Astrocyte of the spinal cord (primary cell): Measurements from ENCODE around the gene TMEM97.
"Not testable (repeated sequence)": the region's sequence is repeated elsewhere in the genome, so short reads cannot be mapped to it uniquely, and the experiment has no call there.

Experiments
- DNase-seq: peaks from one replicate; pipeline ENCODE4 v3.0.0; 2011; ENCODE audit warnings: low read depth, low spot score
- H3K4me3 ChIP-seq: 2 replicates; pipeline ENCODE4 v1.5.1; 2011; ENCODE audit warnings: low read depth, mild to moderate bottlenecking, low read length, moderate library complexity
- CTCF ChIP-seq: IDR thresholded peaks from 2 replicates; pipeline ENCODE4 v1.5.1; 2012; ENCODE audit warnings: low read depth, mild to moderate bottlenecking, low read length, inconsistent platforms
- in situ Hi-C: cut with HindIII; loops from 2 replicates; pipeline ENCODE4 v1.10.0; 2017; ENCODE audit warnings: low sequenced_read_pairs

Gene TMEM97

GRCh38 chr17:28276011-28276410, 43.0 kb upstream of the TMEM97 start:
- no peak for TF ChIP-seq CTCF
- H3K4me3 ChIP-seq: no peak overlapping the region
- DNase-seq: no peak
- in situ Hi-C loops: no loop called here

GRCh38 chr17:28279411-28279810, 39.6 kb upstream of the TMEM97 start:
- in situ Hi-C loops: no loop called here
- no peak for TF ChIP-seq CTCF
- H3K4me3 ChIP-seq: no peak overlapping the region
- no peak for DNase-seq

GRCh38 chr17:28280826-28281225, 38.2 kb upstream of the TMEM97 start:
- H3K4me3 ChIP-seq: no peak overlapping the region
- in situ Hi-C loops: no loop called here
- TF ChIP-seq CTCF: no peak
- no peak for DNase-seq

- TF ChIP-seq CTCF: no peak
- no peak overlapping the region for H3K4me3 ChIP-seq
- peak; percentile 79 for DNase-seq
- in situ Hi-C loops: no loop called here
Measured at GRCh38 chr17:28282596-28282995, 36.4 kb upstream of the TMEM97 start.

DNA sequence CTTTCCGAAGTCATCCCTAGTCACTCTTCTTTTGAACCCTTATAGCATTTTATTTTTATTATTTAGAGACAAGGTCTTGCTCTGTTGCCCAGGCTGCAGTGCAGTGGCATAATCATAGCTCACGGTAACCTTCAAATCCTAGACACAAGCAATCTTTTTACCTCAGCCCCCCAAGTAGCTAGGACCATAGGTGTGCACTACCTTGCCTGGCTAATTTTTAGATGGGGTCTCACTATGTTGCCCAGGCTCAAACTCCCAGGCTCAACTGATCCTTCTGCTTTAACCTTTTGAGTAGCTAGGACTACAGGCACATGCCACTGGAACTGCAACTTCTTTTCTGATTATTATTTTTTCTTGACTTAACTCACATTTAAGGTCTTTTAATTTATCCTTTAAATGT, 33.0 kb upstream of the TMEM97 start:
- no peak for TF ChIP-seq CTCF

DNA sequence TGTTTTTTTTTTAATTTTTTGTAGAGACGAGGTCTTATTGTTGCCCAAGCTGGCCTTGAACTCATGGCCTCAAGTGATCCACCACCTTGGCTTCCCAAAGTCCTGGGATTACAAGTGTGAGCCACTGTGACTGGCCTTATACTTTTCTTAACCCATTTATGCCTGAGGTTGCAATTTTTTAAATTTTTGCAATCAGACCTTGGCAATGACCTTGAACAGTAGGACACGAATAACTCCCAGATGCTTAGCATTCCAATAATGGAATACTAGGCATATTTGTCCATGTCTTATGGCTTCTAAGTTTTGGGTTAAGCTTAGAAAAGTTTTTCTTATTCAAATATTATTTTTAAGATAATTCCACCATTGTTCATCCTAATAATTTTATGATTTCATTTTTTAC, 28.3 kb upstream of the TMEM97 start:
- no peak overlapping the region for H3K4me3 ChIP-seq
- in situ Hi-C loops: no loop called here
- TF ChIP-seq CTCF: no peak
- DNase-seq: no peak

More for the DNA sequence above, 33.0 kb upstream of the TMEM97 start:
- H3K4me3 ChIP-seq: no peak overlapping the region
- no peak for DNase-seq
- in situ Hi-C loops: no loop called here

DNA sequence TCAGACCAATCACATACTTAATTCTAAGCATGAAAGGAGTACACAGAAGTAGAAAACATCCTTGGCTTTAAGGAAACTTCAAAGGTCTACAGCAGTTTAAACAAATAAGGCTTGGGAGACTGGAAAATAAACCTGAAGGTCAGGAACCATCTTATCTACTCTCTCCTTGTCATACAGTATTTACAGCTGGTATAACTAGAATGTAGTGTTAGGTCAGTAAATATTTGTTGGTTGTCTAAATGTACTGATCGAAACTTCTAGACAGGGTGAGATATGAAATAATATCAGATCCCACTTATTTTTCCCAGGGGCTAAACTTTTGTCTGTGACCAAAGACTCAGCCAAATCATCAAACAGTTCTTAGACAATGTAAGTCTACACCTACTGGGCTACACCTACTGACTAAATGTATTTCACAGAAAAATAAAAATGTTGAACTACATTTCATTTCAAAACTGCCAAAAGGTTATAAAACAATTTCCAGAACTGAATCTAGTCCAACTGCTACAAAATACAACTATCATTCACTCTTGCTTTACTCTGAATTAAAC, 27.1 kb upstream of the TMEM97 start:
- in situ Hi-C loops: no loop called here
- no peak for DNase-seq
- no peak for TF ChIP-seq CTCF
- no peak overlapping the region for H3K4me3 ChIP-seq

GRCh38 chr17:28292878-28293277, 26.1 kb upstream of the TMEM97 start:
- in situ Hi-C loops, H3K4me3 ChIP-seq, DNase-seq: not testable (repeated sequence)
